T follicular helper cell (primary cell): ENCODE measurements around the gene SELENOO.
"Not testable (repeated sequence)": the region's sequence is repeated elsewhere in the genome, so short reads cannot be mapped to it uniquely, and the experiment has no call there.

Experiments
- DNase-seq: peaks from one replicate; pipeline ENCODE4 v3.0.0-alpha.2; 2020; ENCODE audit warnings: low read depth

Gene SELENOO

GRCh38 chr22:50199251-50199721 is 1.5 kb upstream of the SELENOO start:
- no peak for DNase-seq

GRCh38 chr22:50199829-50200460 is 866 bp upstream of the SELENOO start:
- no peak for DNase-seq

GRCh38 chr22:50201191-50202129 is 649 bp downstream of the SELENOO start:
- no peak for DNase-seq

GRCh38 chr22:50202130-50202666 is 1.4 kb downstream of the SELENOO start:
- no peak for DNase-seq

GRCh38 chr22:50203288-50203687 is 2.5 kb downstream of the SELENOO start:
- DNase-seq, result no peak

GRCh38 chr22:50204571-50204970 is 3.8 kb downstream of the SELENOO start:
- no peak for DNase-seq

- DNase-seq, result not testable (repeated sequence)
Observed at GRCh38 chr22:50204998-50205397, 4.2 kb downstream of the SELENOO start.

GRCh38 chr22:50205781-50206569 is 5.2 kb downstream of the SELENOO start:
- DNase-seq, result no peak

GRCh38 chr22:50206599-50206998 is 5.8 kb downstream of the SELENOO start:
- DNase-seq, result no peak

GRCh38 chr22:50207383-50208140 is 6.8 kb downstream of the SELENOO start:
- DNase-seq, result no peak

- no peak for DNase-seq
Observed at GRCh38 chr22:50208430-50208938, 7.7 kb downstream of the SELENOO start.

GRCh38 chr22:50208939-50209892 is 8.4 kb downstream of the SELENOO start:
- DNase-seq, result no peak

- DNase-seq, result peak; percentile 64
Observed at GRCh38 chr22:50209893-50210292, 9.1 kb downstream of the SELENOO start.

- no peak for DNase-seq
Observed at GRCh38 chr22:50210378-50211139, 9.7 kb downstream of the SELENOO start.

GRCh38 chr22:50211147-50211546 is 10.3 kb downstream of the SELENOO start:
- no peak for DNase-seq

- no peak for DNase-seq
Observed at GRCh38 chr22:50213263-50213662, 12.5 kb downstream of the SELENOO start.

GRCh38 chr22:50215297-50216054 is 14.7 kb downstream of the SELENOO start:
- no peak for DNase-seq

- DNase-seq, result no peak
Observed at GRCh38 chr22:50216055-50216683, 15.4 kb downstream of the SELENOO start.
